ENCODE data around the gene OSBP2.

OSBP2 gene

GRCh38 chr22:30893434-30894370 is 199.0 kb downstream of the OSBP2 start:
- Histone ChIP-seq H3K9me3 (ENCODE audit: insufficient read depth, low read length) (no peaks in the 10 kb centered on the region), H2AFZ (ENCODE audit: low read depth, low read length) (no peak overlapping the region), H3K36me3 (replicated peaks; ENCODE audit: low read depth, low read length) (no peaks in the 10 kb centered on the region), H4K20me1 (ENCODE audit: insufficient read depth, low read length) (no peaks in the 10 kb centered on the region), H3K4me2 (ENCODE audit: low read length) (no peak overlapping the region), H3K4me3 (ENCODE audit: low read length) (no peak overlapping the region), H3K27me3 (ENCODE audit: low read depth, low read length) (no peaks in the 10 kb centered on the region), H3K4me1 (ENCODE audit: low read length) (no peaks in the 10 kb centered on the region), H3K9ac (ENCODE audit: low read length) (no peak overlapping the region), H3K27ac (ENCODE audit: low read length) (no peak overlapping the region), H3K79me2 (ENCODE audit: low read length) (no peaks in the 10 kb centered on the region)
- TF ChIP-seq, protein P1, sequence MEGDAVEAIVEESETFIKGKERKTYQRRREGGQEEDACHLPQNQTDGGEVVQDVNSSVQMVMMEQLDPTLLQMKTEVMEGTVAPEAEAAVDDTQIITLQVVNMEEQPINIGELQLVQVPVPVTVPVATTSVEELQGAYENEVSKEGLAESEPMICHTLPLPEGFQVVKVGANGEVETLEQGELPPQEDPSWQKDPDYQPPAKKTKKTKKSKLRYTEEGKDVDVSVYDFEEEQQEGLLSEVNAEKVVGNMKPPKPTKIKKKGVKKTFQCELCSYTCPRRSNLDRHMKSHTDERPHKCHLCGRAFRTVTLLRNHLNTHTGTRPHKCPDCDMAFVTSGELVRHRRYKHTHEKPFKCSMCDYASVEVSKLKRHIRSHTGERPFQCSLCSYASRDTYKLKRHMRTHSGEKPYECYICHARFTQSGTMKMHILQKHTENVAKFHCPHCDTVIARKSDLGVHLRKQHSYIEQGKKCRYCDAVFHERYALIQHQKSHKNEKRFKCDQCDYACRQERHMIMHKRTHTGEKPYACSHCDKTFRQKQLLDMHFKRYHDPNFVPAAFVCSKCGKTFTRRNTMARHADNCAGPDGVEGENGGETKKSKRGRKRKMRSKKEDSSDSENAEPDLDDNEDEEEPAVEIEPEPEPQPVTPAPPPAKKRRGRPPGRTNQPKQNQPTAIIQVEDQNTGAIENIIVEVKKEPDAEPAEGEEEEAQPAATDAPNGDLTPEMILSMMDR (IDR thresholded peaks at IDR 0.05; ENCODE audit: low read depth, low read length) = no peak
- no peak for TF ChIP-seq EZH2phosphoT487 (IDR thresholded peaks at IDR 0.05; ENCODE audit: low read depth)

DNA sequence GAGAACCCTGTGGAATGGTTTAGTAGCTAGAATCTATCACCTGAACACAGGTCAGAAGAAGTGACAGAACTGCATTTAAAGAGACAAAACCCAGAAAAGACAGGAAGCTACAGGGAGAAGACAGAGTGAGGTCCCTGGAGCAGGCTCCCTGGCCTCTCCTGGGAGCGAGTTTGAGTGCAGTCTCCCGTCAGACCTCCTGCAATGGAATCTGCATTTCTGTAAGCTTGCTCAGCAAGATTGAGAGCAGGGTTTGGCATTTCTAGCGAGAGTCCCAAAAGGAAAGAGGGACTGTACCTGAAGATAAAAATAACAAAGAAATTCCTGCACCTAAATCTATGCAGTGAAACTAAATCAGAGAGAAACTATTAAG is 199.7 kb downstream of the OSBP2 start:
- H3K4me3 ChIP-seq (ENCODE audit: low read length) = no peak overlapping the region
- H2AFZ ChIP-seq (ENCODE audit: low read depth, low read length) = no peak overlapping the region
- no peak overlapping the region for H3K27ac ChIP-seq (ENCODE audit: low read length)
- no peaks in the 10 kb centered on the region for H3K9me3 ChIP-seq (ENCODE audit: insufficient read depth, low read length)
- H3K27me3 ChIP-seq (ENCODE audit: low read depth, low read length) = no peaks in the 10 kb centered on the region
- H3K4me2 ChIP-seq (ENCODE audit: low read length) = no peak overlapping the region
- no peak for TF ChIP-seq EZH2phosphoT487 (IDR thresholded peaks at IDR 0.05; ENCODE audit: low read depth)
- TF ChIP-seq, protein P1 (IDR thresholded peaks at IDR 0.05; ENCODE audit: low read depth, low read length) = no peak
- no peaks in the 10 kb centered on the region for H4K20me1 ChIP-seq (ENCODE audit: insufficient read depth, low read length)
- no peaks in the 10 kb centered on the region for H3K4me1 ChIP-seq (ENCODE audit: low read length)
- H3K36me3 ChIP-seq (replicated peaks; ENCODE audit: low read depth, low read length) = no peaks in the 10 kb centered on the region
- H3K9ac ChIP-seq (ENCODE audit: low read length) = no peak overlapping the region
- no peaks in the 10 kb centered on the region for H3K79me2 ChIP-seq (ENCODE audit: low read length)

DNA sequence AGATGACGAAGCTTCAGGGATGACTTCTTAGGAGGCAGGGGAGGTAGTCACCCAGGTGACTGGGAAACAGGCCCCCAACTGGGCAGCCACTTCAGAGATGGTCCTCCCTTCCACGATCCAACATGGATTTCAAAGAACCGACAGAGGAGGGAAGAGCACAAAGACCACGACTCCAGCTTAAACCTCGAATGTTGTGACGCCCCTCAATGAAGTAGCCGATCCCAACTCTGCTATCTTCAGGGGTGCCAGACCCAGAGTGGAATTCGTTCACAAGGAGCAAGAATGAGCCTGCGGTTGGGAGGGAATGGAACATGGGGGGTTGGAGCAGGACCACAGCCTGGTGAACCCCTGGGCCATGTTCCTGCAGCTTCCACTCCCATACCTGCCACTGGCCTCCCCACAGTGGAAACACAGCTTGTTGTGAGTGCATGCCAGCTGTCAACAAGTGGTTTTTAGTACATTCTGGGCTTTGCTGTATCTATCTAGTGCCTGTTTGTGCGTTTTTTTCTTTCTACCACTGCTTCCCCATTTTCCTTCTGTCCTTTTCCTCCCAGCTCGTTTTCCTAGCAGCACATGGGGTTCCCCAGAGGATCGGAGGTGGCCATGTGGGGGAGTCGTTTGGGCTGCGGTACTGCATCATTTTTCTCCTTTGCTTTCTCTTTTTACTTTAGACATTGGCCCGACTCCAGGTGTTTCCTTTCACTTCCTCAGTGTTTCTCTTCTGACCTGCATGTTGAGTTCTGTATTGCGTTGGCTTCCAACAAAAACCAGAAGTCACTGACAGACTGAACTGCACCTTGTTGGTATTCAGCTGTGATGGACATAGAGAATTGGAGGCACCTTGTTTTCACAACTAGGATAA is 208.1 kb downstream of the OSBP2 start:
- Histone ChIP-seq H2AFZ (ENCODE audit: low read depth, low read length) (no peak overlapping the region), H3K9me3 (ENCODE audit: insufficient read depth, low read length) (no peaks in the 10 kb centered on the region), H3K27me3 (ENCODE audit: low read depth, low read length) (no peaks in the 10 kb centered on the region), H4K20me1 (ENCODE audit: insufficient read depth, low read length) (no peaks in the 10 kb centered on the region), H3K4me1 (ENCODE audit: low read length) (peaks cover 16% of the 10 kb centered on the region), H3K27ac (ENCODE audit: low read length) (peak overlapping the region; percentile 13; the same call in 1 of the 2 replicates), H3K9ac (ENCODE audit: low read length) (no peak overlapping the region), H3K36me3 (replicated peaks; ENCODE audit: low read depth, low read length) (no peaks in the 10 kb centered on the region), H3K4me2 (ENCODE audit: low read length) (peak overlapping the region; percentile 72), H3K79me2 (ENCODE audit: low read length) (no peaks in the 10 kb centered on the region), H3K4me3 (ENCODE audit: low read length) (peak overlapping the region; percentile 54)
- TF ChIP-seq EZH2phosphoT487 (IDR thresholded peaks at IDR 0.05; ENCODE audit: low read depth) = no peak
- TF ChIP-seq, protein P1 (IDR thresholded peaks at IDR 0.05; ENCODE audit: low read depth, low read length) = no peak; the same call in 1 of the 2 replicates

Data from OCI-LY3 (cell line).